H1 (cell line): ENCODE measurements around the gene TRUB1. TPM values are rescaled to one million over a fixed set of nuclear protein-coding genes. Genes with fewer than 3 reads are reported as not detected.

ENCODE experiments used
- CTCF ChIA-PET: fragments of 300-600 bp; sonication (Branson Sonifier 250); formaldehyde crosslinking; loops from one replicate; lab custom pipeline; 2021; ENCODE audit not compliant: partially characterized antibody; lab: Charles Lee
- POLR2A ChIA-PET: fragments of 300-600 bp; sonication (Branson Sonifier 250); formaldehyde crosslinking; loops from one replicate; lab custom pipeline; 2021; ENCODE audit warnings: inconsistent platforms; ENCODE audit not compliant: partially characterized antibody; lab: Charles Lee
- DNase-seq, 2 experiments: peaks; one replicate each; pipeline versions ENCODE4 v3.0.0 to v3.0.0-alpha.2; 2010 to 2022; ENCODE audit warnings: low spot score in 2 of 2, low read depth in 1 of 2, mixed read lengths in 1 of 2
- FAIRE-seq: peaks from 2 replicates; lab custom pipeline; 2011; peaks lifted over from hg19 to GRCh38; lab: Jason Lieb, UNC
- H2AFZ ChIP-seq: 2 replicates; pipeline ENCODE4 v1.8.1; 2012; ENCODE audit warnings: low read length, inconsistent platforms
- H2AK5ac ChIP-seq: 2 replicates; pipeline ENCODE4 v1.6.1; 2013; ENCODE audit warnings: low read depth, low read length
- H2BK120ac ChIP-seq: replicated peaks from 2 replicates; pipeline ENCODE3; 2013; ENCODE audit warnings: low read depth, low read length, inconsistent platforms
- H2BK12ac ChIP-seq: 2 replicates; pipeline ENCODE4 v1.6.1; 2013; ENCODE audit warnings: low read depth, low read length
- H2BK15ac ChIP-seq: 2 replicates; pipeline ENCODE4 v1.6.1; 2013; ENCODE audit warnings: low read length
- H2BK20ac ChIP-seq: 2 replicates; pipeline ENCODE4 v1.6.1; 2013; ENCODE audit warnings: low read length
- H2BK5ac ChIP-seq: 2 replicates; pipeline ENCODE4 v1.6.1; 2013; ENCODE audit warnings: low read depth, low read length
- H3K14ac ChIP-seq: 2 replicates; pipeline ENCODE4 v1.6.1; 2013; ENCODE audit warnings: inconsistent platforms; ENCODE audit not compliant: insufficient read length
- H3K18ac ChIP-seq: 2 replicates; pipeline ENCODE4 v1.6.1; 2013; ENCODE audit warnings: low read length; ENCODE audit errors: extremely low read depth
- H3K23ac ChIP-seq: 2 replicates; pipeline ENCODE4 v1.6.1; 2013; ENCODE audit warnings: inconsistent platforms; ENCODE audit not compliant: insufficient read length
- H3K23me2 ChIP-seq: 2 replicates; pipeline ENCODE4 v1.6.1; 2013; ENCODE audit warnings: low read depth, low read length
- H3K27ac ChIP-seq: 2 replicates; pipeline ENCODE4 v1.6.1; 2011; ENCODE audit warnings: low read depth, low read length, inconsistent platforms
- H3K27me3 ChIP-seq, 4 experiments: replicated peaks in 1 of 4; 1 replicate in 1 of 4; 2 replicates in 3 of 4; pipeline versions ENCODE4 v1.6.1 to v1.8.1; 2011 to 2013; ENCODE audit warnings: low read length in 3 of 4, mild to moderate bottlenecking in 3 of 4, inconsistent platforms in 2 of 4, mixed read lengths in 2 of 4, moderate library complexity in 1 of 4; ENCODE audit not compliant: control insufficient read depth in 3 of 4, insufficient read depth in 3 of 4; ENCODE audit errors: extremely low read depth in 1 of 4
- H3K36me3 ChIP-seq, 4 experiments: 2 replicates each; pipeline versions ENCODE4 v1.6.1 to v1.8.1; 2011 to 2013; ENCODE audit warnings: mild to moderate bottlenecking in 4 of 4, low read length in 3 of 4, moderate library complexity in 2 of 4, control low read depth in 1 of 4, inconsistent platforms in 1 of 4; ENCODE audit not compliant: insufficient read depth in 4 of 4, control insufficient read depth in 2 of 4
- H3K4ac ChIP-seq: replicated peaks from 2 replicates; pipeline ENCODE3; 2013; ENCODE audit warnings: low read length, low read depth, mixed read lengths, inconsistent platforms; ENCODE audit not compliant: insufficient read length
- H3K4me1 ChIP-seq, 4 experiments: replicated peaks in 1 of 4; 1 replicate in 1 of 4; 2 replicates in 3 of 4; pipeline versions ENCODE4 v1.6.1 to v1.8.1; 2011 to 2013; ENCODE audit warnings: low read length in 3 of 4, inconsistent platforms in 2 of 4, mixed read lengths in 1 of 4; ENCODE audit not compliant: insufficient read depth in 4 of 4, control insufficient read depth in 3 of 4
- H3K4me2 ChIP-seq, 2 experiments: 2 replicates each; pipeline versions ENCODE4 v1.6.1 to v1.8.1; 2011 to 2013; ENCODE audit warnings: low read depth in 2 of 2, low read length in 2 of 2, control low read depth in 1 of 2, inconsistent platforms in 1 of 2, mild to moderate bottlenecking in 1 of 2; ENCODE audit not compliant: insufficient read depth in 1 of 2
- H3K4me3 ChIP-seq, 4 experiments: fragments of 200-600, 300-600 bp in 1 of 4; sonication (generic), shearing (Covaris generic), sonication (Bioruptor Twin) in 1 of 4; 2 replicates each; pipeline versions ENCODE4 v1.5.1 to v1.8.1; 2011 to 2016; ENCODE audit warnings: low read length in 4 of 4, low read depth in 3 of 4, control low read depth in 2 of 4, inconsistent platforms in 2 of 4, mild to moderate bottlenecking in 2 of 4, mixed read lengths in 1 of 4, moderate library complexity in 1 of 4; ENCODE audit not compliant: insufficient read depth in 2 of 4; ENCODE audit errors: extremely low read depth in 1 of 4
- H3K56ac ChIP-seq: replicated peaks from 2 replicates; pipeline ENCODE3; 2013; ENCODE audit warnings: low read depth, mild to moderate bottlenecking, mixed read lengths, low read length, inconsistent platforms; ENCODE audit not compliant: insufficient read length
- H3K79me1 ChIP-seq: 2 replicates; pipeline ENCODE4 v1.6.1; 2013; ENCODE audit warnings: low read depth, low read length, control low read depth
- H3K79me2 ChIP-seq, 2 experiments: 2 replicates each; pipeline versions ENCODE4 v1.6.1 to v1.8.1; 2012 to 2013; ENCODE audit warnings: low read length in 2 of 2, mild to moderate bottlenecking in 2 of 2, inconsistent platforms in 1 of 2; ENCODE audit not compliant: insufficient read depth in 2 of 2, control insufficient read depth in 1 of 2
- H3K9ac ChIP-seq, 4 experiments: replicated peaks in 1 of 4; 1 replicate in 1 of 4; 2 replicates in 3 of 4; pipeline versions ENCODE4 v1.6.1 to v1.8.1; 2011 to 2013; ENCODE audit warnings: low read depth in 3 of 4, low read length in 3 of 4, control low read depth in 2 of 4, mild to moderate bottlenecking in 2 of 4, moderate library complexity in 2 of 4, inconsistent platforms in 1 of 4; ENCODE audit errors: extremely low read depth in 1 of 4
- H3K9me3 ChIP-seq, 2 experiments: 2 replicates each; pipeline versions ENCODE4 v1.6.1 to v1.8.1; 2012 to 2013; ENCODE audit warnings: mild to moderate bottlenecking in 2 of 2, moderate library complexity in 2 of 2, control low read depth in 1 of 2, inconsistent platforms in 1 of 2, low read depth in 1 of 2, low read length in 1 of 2, mixed read lengths in 1 of 2; ENCODE audit not compliant: insufficient read depth in 2 of 2
- H4K20me1 ChIP-seq, 2 experiments: replicated peaks in 1 of 2; 2 replicates each; pipeline versions ENCODE3 to v1.8.1; 2011 to 2013; ENCODE audit warnings: inconsistent platforms in 2 of 2, low read length in 2 of 2, mild to moderate bottlenecking in 1 of 2; ENCODE audit not compliant: insufficient read depth in 2 of 2, control insufficient read depth in 1 of 2
- H4K5ac ChIP-seq: 2 replicates; pipeline ENCODE4 v1.6.1; 2013; ENCODE audit warnings: low read length, low read depth, mixed read lengths, inconsistent platforms; ENCODE audit not compliant: insufficient read length
- H4K8ac ChIP-seq: 2 replicates; pipeline ENCODE4 v1.8.0; 2013; ENCODE audit warnings: mild to moderate bottlenecking, moderate library complexity, low read length, inconsistent platforms; ENCODE audit not compliant: insufficient read depth; ENCODE audit errors: extremely low read depth
- H4K91ac ChIP-seq: replicated peaks from 2 replicates; pipeline ENCODE3; 2013; ENCODE audit warnings: low read length, mixed read lengths, inconsistent platforms; ENCODE audit not compliant: insufficient read length
- BCL11A ChIP-seq, 2 experiments: IDR thresholded peaks; one replicate each; pipeline ENCODE4 v1.6.1; 2011; ENCODE audit warnings: low read depth in 2 of 2, low read length in 2 of 2, mild to moderate bottlenecking in 2 of 2
- E2F6 ChIP-seq: IDR thresholded peaks from 2 replicates; pipeline ENCODE4 v1.6.1; 2012; ENCODE audit warnings: inconsistent platforms
- KDM1A ChIP-seq: fragments of 200-600, 300-600 bp; sonication (generic); IDR thresholded peaks from 2 replicates; pipeline ENCODE4 v1.7.1; 2016; ENCODE audit warnings: mild to moderate bottlenecking, low read length, borderline replicate concordance
- POLR2AphosphoS5 ChIP-seq: IDR thresholded peaks from 2 replicates; pipeline ENCODE4 v1.6.1; 2011; ENCODE audit warnings: low read depth, low read length
- polyA plus RNA-seq, 7 experiments: library from polyadenylated mRNA; depleted of rRNA in 3 of 7; stranded (reverse) in 5 of 7; unstranded in 2 of 7; fragments of >200 nt in 5 of 7; fragments of 200-250 nt in 2 of 7; gene quantifications; 1 replicate in 5 of 7; 2 replicates in 1 of 7; 4 replicates in 1 of 7; pipeline versions ENCODE4 v1.2.1 to v1.2.3, GENCODE V29; 2011 to 2013; ENCODE audit warnings: missing spikeins in 2 of 7, mixed read lengths in 2 of 7
- total RNA-seq: library from RNA; stranded (reverse); fragmentation: NEBNext Ultra II Directional; extraction: Animal tissue kit (Norgen Biotek cat#: 25700); gene quantifications from 2 replicates; pipeline ENCODE4 v1.2.1, GENCODE V29; 2021

TRUB1 gene
- total and polyA plus RNA-seq, 2 of the 8 experiments (the other 6 are each of a cell fraction or from before 2014, with no cell fraction given) = 6.3 to 22.2 TPM

- Histone ChIP-seq H3K14ac (no peak overlapping the region), H3K18ac (no peak overlapping the region), H3K23ac (no peak overlapping the region), H2BK5ac (no peak overlapping the region), H3K27me3 (no peaks in the 10 kb centered on the region), H3K4ac (no peak overlapping the region), H2BK20ac (no peak overlapping the region), H4K8ac (no peak overlapping the region), H2BK15ac (no peak overlapping the region), H4K91ac (no peak overlapping the region), H4K20me1 (no peaks in the 10 kb centered on the region), H3K27ac (no peak overlapping the region), H2BK12ac (no peak overlapping the region), H3K36me3 (no peaks in the 10 kb centered on the region), H4K5ac (no peak overlapping the region), H3K4me1 (peaks cover 0 to 3% (median 0%) of the 10 kb centered on the region in 4 experiments; a peak in 2 of 7 replicates), H3K4me2 (no peak overlapping the region), H3K23me2 (no peaks in the 10 kb centered on the region), H2AK5ac (no peak overlapping the region), H2BK120ac (no peak overlapping the region), H3K9me3 (no peaks in the 10 kb centered on the region), H3K79me1 (no peaks in the 10 kb centered on the region), H3K56ac (no peak overlapping the region), H3K9ac (no peak overlapping the region), H3K4me3 (no peak overlapping the region), H3K79me2 (no peaks in the 10 kb centered on the region), H2AFZ (no peak overlapping the region)
- DNase-seq (no peak), FAIRE-seq (no peak)
- ChIA-PET POLR2A (no interaction called here), CTCF (interaction anchor here (1.2 kb wide), 1 partner anchor 26 kb away, joined by 5 read pairs; no protein-coding TSS in a partner anchor)
- TF ChIP-seq POLR2AphosphoS5 (no peak), KDM1A (no peak), E2F6 (no peak), BCL11A (IDR thresholded peaks at IDR 0.05; ENCODE audit: low read depth in 2 of 2, low read length in 2 of 2) (no peak)
These were observed 32.5 kb upstream of the TRUB1 start for GRCh38 chr10:114905450-114905849.
